HepG2 (cell line): ENCODE data around the gene P4HB. TPM values are rescaled to one million over a fixed set of nuclear protein-coding genes. Genes with fewer than 3 reads are reported as not detected.

Experiments used
- CREM ChIP-seq, 2 experiments: sonication (generic) in 1 of 2; formaldehyde crosslinking in 1 of 2; IDR thresholded peaks; 2 replicates each; pipeline versions ENCODE4 v1.4.0 to v1.6.1; 2016 to 2020; ENCODE audit warnings: antibody characterized with exemption in 1 of 2, mild to moderate bottlenecking in 1 of 2, missing genetic modification reagents in 1 of 2
- GATAD2A ChIP-seq: IDR thresholded peaks from 2 replicates; pipeline ENCODE4 v1.6.1; 2016
- HDAC1 ChIP-seq: sonication (generic); formaldehyde crosslinking; IDR thresholded peaks from 2 replicates; pipeline ENCODE4 v1.5.1; 2020; ENCODE audit warnings: mild to moderate bottlenecking, missing genetic modification reagents
- HES4 ChIP-seq: sonication (generic); formaldehyde crosslinking; IDR thresholded peaks from 2 replicates; pipeline ENCODE4 v1.9.0; 2021; ENCODE audit warnings: mild to moderate bottlenecking, missing genetic modification reagents, borderline replicate concordance
- HMGA1 ChIP-seq: sonication (generic); formaldehyde crosslinking; conservative IDR thresholded peaks from 2 replicates; pipeline ENCODE4 v1.4.0; 2020; ENCODE audit warnings: missing genetic modification reagents
- KLF12 ChIP-seq: sonication (generic); formaldehyde crosslinking; IDR thresholded peaks from 2 replicates; pipeline ENCODE4 v1.4.0; 2020; ENCODE audit warnings: missing genetic modification reagents, borderline replicate concordance
- KLF13 ChIP-seq: sonication (generic); formaldehyde crosslinking; IDR thresholded peaks from 2 replicates; pipeline ENCODE4 v1.4.0; 2020; ENCODE audit warnings: mild to moderate bottlenecking, missing genetic modification reagents
- PCBP1 ChIP-seq: fragments of 200-400 bp; formaldehyde crosslinking; IDR thresholded peaks from 2 replicates; pipeline ENCODE4 v1.6.1; 2017; ENCODE audit warnings: mild to moderate bottlenecking, low read depth, low read length, borderline replicate concordance
- REPIN1 ChIP-seq: sonication (generic); formaldehyde crosslinking; IDR thresholded peaks from 2 replicates; pipeline ENCODE4 v1.8.0; 2022; ENCODE audit warnings: missing genetic modification reagents, low read depth, mild to moderate bottlenecking, borderline replicate concordance
- SIN3B ChIP-seq: fragments of 150-350 bp; IDR thresholded peaks from 2 replicates; pipeline ENCODE4 v1.6.1; 2014; ENCODE audit warnings: low read length
- SMAD3 ChIP-seq: sonication (generic); formaldehyde crosslinking; IDR thresholded peaks from 2 replicates; pipeline ENCODE4 v1.4.0; 2020; ENCODE audit warnings: missing genetic modification reagents
- SMARCE1 ChIP-seq: fragments of 450-650 bp; IDR thresholded peaks from 2 replicates; pipeline ENCODE4 v1.6.1; 2017; ENCODE audit warnings: borderline replicate concordance
- SPEN ChIP-seq: sonication (generic); formaldehyde crosslinking; IDR thresholded peaks from 2 replicates; pipeline ENCODE4 v1.5.1; 2020; ENCODE audit warnings: low read depth, mild to moderate bottlenecking, missing genetic modification reagents
- SRY ChIP-seq: sonication (generic); formaldehyde crosslinking; IDR thresholded peaks from 2 replicates; pipeline ENCODE4 v1.8.0; 2022; ENCODE audit warnings: mild to moderate bottlenecking, missing genetic modification reagents
- SSRP1 ChIP-seq: IDR thresholded peaks from 2 replicates; pipeline ENCODE4 v1.6.1; 2016; ENCODE audit warnings: control low read depth
- ZBTB8A ChIP-seq: sonication (generic); formaldehyde crosslinking; IDR thresholded peaks from 2 replicates; pipeline ENCODE4 v1.4.0; 2020; ENCODE audit warnings: mild to moderate bottlenecking, low read depth, missing genetic modification reagents, borderline replicate concordance
- ZFP1 ChIP-seq: IDR thresholded peaks from 2 replicates; pipeline ENCODE4 v1.6.1; 2016
- ZKSCAN5 ChIP-seq: sonication (generic); formaldehyde crosslinking; IDR thresholded peaks from 2 replicates; pipeline ENCODE4 v1.5.1; 2020; ENCODE audit warnings: mild to moderate bottlenecking, missing genetic modification reagents
- ZMAT3 ChIP-seq: sonication (generic); formaldehyde crosslinking; conservative IDR thresholded peaks from 2 replicates; pipeline ENCODE4 v1.7.0; 2021; ENCODE audit warnings: missing genetic modification reagents
- ZNF263 ChIP-seq: sonication (generic); formaldehyde crosslinking; IDR thresholded peaks from 2 replicates; pipeline ENCODE4 v1.4.0; 2020; ENCODE audit warnings: missing genetic modification reagents
- ZNF556 ChIP-seq: sonication (generic); formaldehyde crosslinking; IDR thresholded peaks from 2 replicates; pipeline ENCODE4 v1.4.0; 2020; ENCODE audit warnings: mild to moderate bottlenecking, missing genetic modification reagents, borderline replicate concordance
- polyA plus RNA-seq, 8 experiments: library from polyadenylated mRNA; depleted of rRNA in 3 of 8; stranded (reverse) in 7 of 8; unstranded in 1 of 8; fragments of >200 nt; fragmentation: Illumina TruSeq in 4 of 8; extraction: Trizol in 4 of 8; gene quantifications; 2 replicates each; pipeline versions ENCODE4 v1.2.1 to v1.2.3, GENCODE V29; 2011 to 2016; ENCODE audit warnings: low read depth in 4 of 8, missing spikeins in 1 of 8, mixed read lengths in 1 of 8; ENCODE audit not compliant: insufficient read depth in 1 of 8
- total RNA-seq, 5 experiments: library from RNA; depleted of rRNA; stranded (reverse); fragments of >200 nt; fragmentation: Illumina TruSeq; extraction: Trizol; gene quantifications; 2 replicates each; pipeline ENCODE4 v1.2.3, GENCODE V29; 2016; ENCODE audit warnings: low read depth in 1 of 5
- TF ChIP-seq, protein P1 (sequence below): sonication (generic); formaldehyde crosslinking; IDR thresholded peaks from 2 replicates; pipeline ENCODE4 v1.9.0; 2021; ENCODE audit warnings: missing genetic modification reagents, borderline replicate concordance
- TF ChIP-seq, protein P2 (sequence below): sonication (generic); formaldehyde crosslinking; IDR thresholded peaks from 2 replicates; pipeline ENCODE4 v1.9.0; 2021; ENCODE audit warnings: missing genetic modification reagents, borderline replicate concordance
- TF ChIP-seq, protein P3 (sequence below): sonication (generic); formaldehyde crosslinking; IDR thresholded peaks from 2 replicates; pipeline ENCODE4 v1.5.0; 2020; ENCODE audit warnings: mild to moderate bottlenecking, missing genetic modification reagents

Gene P4HB
- total and polyA plus RNA-seq, 2 of the 13 experiments (the other 11 are each of a cell fraction or from before 2014, with no cell fraction given): 185 to 782 TPM

DNA sequence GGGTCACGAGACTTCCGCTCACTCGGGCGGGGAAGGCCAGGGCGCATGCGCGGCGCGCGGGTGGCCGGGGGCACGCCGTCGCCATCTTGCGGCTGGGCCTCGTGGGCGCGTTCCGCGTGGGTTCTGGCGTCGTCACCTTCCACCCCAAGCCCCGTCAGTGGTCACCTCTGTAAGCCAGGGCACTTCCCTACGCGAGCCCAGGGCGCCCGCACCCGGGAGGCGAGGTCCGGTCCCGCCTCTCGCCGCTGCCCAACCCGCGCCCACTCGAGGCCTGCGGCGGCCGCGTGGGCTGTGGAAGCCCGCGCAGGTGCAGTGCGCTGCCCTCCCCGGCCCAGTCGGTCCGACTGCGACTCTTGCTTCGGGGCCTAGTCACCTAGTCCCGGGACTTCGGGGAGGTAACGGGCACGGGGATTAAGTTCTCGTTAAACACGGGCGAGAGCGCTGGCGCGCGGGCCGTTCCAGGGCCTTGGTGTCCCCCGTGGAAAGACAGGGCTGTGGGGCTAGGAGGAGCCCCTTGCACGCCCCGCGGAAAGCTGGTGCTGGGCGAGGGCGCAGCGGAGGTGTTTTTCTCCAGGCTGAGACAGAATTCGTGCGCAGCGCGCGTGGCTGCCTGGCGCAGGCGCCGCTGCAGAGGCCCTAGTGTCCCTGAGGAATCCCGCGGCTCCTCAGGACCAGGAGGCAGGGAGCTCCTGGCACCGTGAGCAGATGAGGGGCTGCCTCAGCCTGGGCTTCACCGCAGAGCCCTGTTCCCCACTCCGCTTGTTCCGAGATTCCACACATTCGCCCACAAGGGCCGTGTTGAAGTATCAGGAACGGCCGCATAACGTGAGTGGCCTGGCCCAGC is 11.3 kb upstream of the P4HB start (continued):
- TF ChIP-seq KLF13 (peak; percentile 89; the same call in 1 of the 2 replicates), ZNF556 (CRISPR knock-in tag) (peak; percentile 93; the same call in 1 of the 2 replicates), GATAD2A (CRISPR knock-in tag) (peak; percentile 51; the same call in 1 of the 2 replicates), KLF12 (CRISPR knock-in tag) (peak; percentile 72), HES4 (CRISPR knock-in tag) (peak; percentile 99), HMGA1 (no peak), PCBP1 (0 out of 2 replicates have a peak, but pooled peaks have one; percentile 36), ZMAT3 (CRISPR knock-in tag) (peak; percentile 99), ZFP1 (CRISPR knock-in tag) (no peak), SPEN (CRISPR knock-in tag) (peak; percentile 93), HDAC1 (CRISPR knock-in tag) (peak; percentile 98), SSRP1 (CRISPR knock-in tag) (peak; percentile 9; the same call in 1 of the 2 replicates), CREM (IDR thresholded peaks at IDR 0.05) (no peak), CREM (CRISPR knock-in tag; IDR thresholded peaks at IDR 0.05) (no peak), REPIN1 (peak; percentile 94), ZKSCAN5 (CRISPR knock-in tag) (0 out of 2 replicates have a peak, but pooled peaks have one; percentile 48), ZBTB8A (CRISPR knock-in tag) (no peak), SIN3B (no peak), SMAD3 (CRISPR knock-in tag) (no peak), SMARCE1 (no peak), SRY (CRISPR knock-in tag) (peak; percentile 99), ZNF263 (CRISPR knock-in tag) (peak; percentile 63)
- TF ChIP-seq, protein P1, sequence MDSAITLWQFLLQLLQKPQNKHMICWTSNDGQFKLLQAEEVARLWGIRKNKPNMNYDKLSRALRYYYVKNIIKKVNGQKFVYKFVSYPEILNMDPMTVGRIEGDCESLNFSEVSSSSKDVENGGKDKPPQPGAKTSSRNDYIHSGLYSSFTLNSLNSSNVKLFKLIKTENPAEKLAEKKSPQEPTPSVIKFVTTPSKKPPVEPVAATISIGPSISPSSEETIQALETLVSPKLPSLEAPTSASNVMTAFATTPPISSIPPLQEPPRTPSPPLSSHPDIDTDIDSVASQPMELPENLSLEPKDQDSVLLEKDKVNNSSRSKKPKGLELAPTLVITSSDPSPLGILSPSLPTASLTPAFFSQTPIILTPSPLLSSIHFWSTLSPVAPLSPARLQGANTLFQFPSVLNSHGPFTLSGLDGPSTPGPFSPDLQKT (CRISPR knock-in tag): no peak; the same call in 1 of the 2 replicates
- TF ChIP-seq, protein P2, sequence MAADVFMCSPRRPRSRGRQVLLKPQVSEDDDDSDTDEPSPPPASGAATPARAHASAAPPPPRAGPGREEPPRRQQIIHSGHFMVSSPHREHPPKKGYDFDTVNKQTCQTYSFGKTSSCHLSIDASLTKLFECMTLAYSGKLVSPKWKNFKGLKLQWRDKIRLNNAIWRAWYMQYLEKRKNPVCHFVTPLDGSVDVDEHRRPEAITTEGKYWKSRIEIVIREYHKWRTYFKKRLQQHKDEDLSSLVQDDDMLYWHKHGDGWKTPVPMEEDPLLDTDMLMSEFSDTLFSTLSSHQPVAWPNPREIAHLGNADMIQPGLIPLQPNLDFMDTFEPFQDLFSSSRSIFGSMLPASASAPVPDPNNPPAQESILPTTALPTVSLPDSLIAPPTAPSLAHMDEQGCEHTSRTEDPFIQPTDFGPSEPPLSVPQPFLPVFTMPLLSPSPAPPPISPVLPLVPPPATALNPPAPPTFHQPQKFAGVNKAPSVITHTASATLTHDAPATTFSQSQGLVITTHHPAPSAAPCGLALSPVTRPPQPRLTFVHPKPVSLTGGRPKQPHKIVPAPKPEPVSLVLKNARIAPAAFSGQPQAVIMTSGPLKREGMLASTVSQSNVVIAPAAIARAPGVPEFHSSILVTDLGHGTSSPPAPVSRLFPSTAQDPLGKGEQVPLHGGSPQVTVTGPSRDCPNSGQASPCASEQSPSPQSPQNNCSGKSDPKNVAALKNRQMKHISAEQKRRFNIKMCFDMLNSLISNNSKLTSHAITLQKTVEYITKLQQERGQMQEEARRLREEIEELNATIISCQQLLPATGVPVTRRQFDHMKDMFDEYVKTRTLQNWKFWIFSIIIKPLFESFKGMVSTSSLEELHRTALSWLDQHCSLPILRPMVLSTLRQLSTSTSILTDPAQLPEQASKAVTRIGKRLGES: no peak
- TF ChIP-seq, protein P3, sequence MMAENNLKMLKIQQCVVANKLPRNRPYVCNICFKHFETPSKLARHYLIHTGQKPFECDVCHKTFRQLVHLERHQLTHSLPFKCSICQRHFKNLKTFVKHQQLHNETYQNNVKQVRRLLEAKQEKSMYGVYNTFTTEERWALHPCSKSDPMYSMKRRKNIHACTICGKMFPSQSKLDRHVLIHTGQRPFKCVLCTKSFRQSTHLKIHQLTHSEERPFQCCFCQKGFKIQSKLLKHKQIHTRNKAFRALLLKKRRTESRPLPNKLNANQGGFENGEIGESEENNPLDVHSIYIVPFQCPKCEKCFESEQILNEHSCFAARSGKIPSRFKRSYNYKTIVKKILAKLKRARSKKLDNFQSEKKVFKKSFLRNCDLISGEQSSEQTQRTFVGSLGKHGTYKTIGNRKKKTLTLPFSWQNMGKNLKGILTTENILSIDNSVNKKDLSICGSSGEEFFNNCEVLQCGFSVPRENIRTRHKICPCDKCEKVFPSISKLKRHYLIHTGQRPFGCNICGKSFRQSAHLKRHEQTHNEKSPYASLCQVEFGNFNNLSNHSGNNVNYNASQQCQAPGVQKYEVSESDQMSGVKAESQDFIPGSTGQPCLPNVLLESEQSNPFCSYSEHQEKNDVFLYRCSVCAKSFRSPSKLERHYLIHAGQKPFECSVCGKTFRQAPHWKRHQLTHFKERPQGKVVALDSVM (CRISPR knock-in tag): peak; percentile 71; the same call in 1 of the 2 replicates
